Loucy (cell line): ENCODE results near the gene MARVELD2.
"Not testable (repeated sequence)": the region's sequence is repeated elsewhere in the genome, so short reads cannot be mapped to it uniquely, and the experiment has no call there.

Source experiments
- H2AFZ ChIP-seq: fragments of 200-600 bp; sonication (generic); 2 replicates; pipeline ENCODE4 v1.6.0; 2016; ENCODE audit warnings: antibody characterized with exemption, mild to moderate bottlenecking, low read length, moderate library complexity
- H3F3A ChIP-seq: fragments of 200-600 bp; 2 replicates; pipeline ENCODE4 v1.6.0; 2016; ENCODE audit warnings: antibody characterized with exemption, low read depth, mild to moderate bottlenecking
- H3K27me3 ChIP-seq: fragments of 200-600 bp; sonication (generic); 2 replicates; pipeline ENCODE4 v1.6.1; 2014; ENCODE audit warnings: low read length, mild to moderate bottlenecking; ENCODE audit not compliant: insufficient read depth, poor library complexity, severe bottlenecking
- H3K36me3 ChIP-seq: fragments of 200-600 bp; sonication (generic); 2 replicates; pipeline ENCODE4 v1.6.1; 2016; ENCODE audit warnings: low read length; ENCODE audit not compliant: insufficient read depth
- H3K4me1 ChIP-seq: fragments of 200-600 bp; sonication (generic); 2 replicates; pipeline ENCODE4 v1.5.1; 2014; ENCODE audit warnings: low read length, mild to moderate bottlenecking; ENCODE audit not compliant: insufficient read depth, poor library complexity, severe bottlenecking
- H3K4me2 ChIP-seq: fragments of 200-600 bp; sonication (generic); 2 replicates; pipeline ENCODE4 v1.6.0; 2014; ENCODE audit warnings: antibody characterized with exemption, low read length, low read depth, mild to moderate bottlenecking; ENCODE audit not compliant: poor library complexity, severe bottlenecking
- H3K4me3 ChIP-seq: fragments of 200-600 bp; sonication (generic); 2 replicates; pipeline ENCODE4 v1.5.1; 2014; ENCODE audit warnings: low read length, mild to moderate bottlenecking, mixed read lengths; ENCODE audit not compliant: poor library complexity, severe bottlenecking
- H3K79me2 ChIP-seq: fragments of 200-600 bp; sonication (generic); 2 replicates; pipeline ENCODE4 v1.6.1; 2014; ENCODE audit warnings: low read length; ENCODE audit not compliant: insufficient read depth
- H3K9ac ChIP-seq: fragments of 200-600 bp; sonication (generic); 2 replicates; pipeline ENCODE4 v1.6.0; 2014; ENCODE audit warnings: mild to moderate bottlenecking, low read depth, low read length, moderate library complexity; ENCODE audit not compliant: poor library complexity, severe bottlenecking
- H3K9me2 ChIP-seq: fragments of 200-600 bp; sonication (generic); replicated peaks from 2 replicates; pipeline ENCODE4 v1.6.1; 2016; ENCODE audit warnings: low read depth, low read length, mixed read lengths
- H3K9me3 ChIP-seq: fragments of 200-600 bp; sonication (generic); 2 replicates; pipeline ENCODE4 v1.6.1; 2014; ENCODE audit warnings: mild to moderate bottlenecking, antibody characterized with exemption, low read length, low read depth; ENCODE audit not compliant: insufficient read depth
- H4K20me1 ChIP-seq: fragments of 200-600 bp; sonication (generic); 2 replicates; pipeline ENCODE4 v1.6.0; 2014; ENCODE audit warnings: antibody characterized with exemption, low read length, mild to moderate bottlenecking; ENCODE audit not compliant: insufficient read depth, poor library complexity, severe bottlenecking
- EZH2phosphoT487 ChIP-seq: fragments of 200-600 bp; IDR thresholded peaks from 2 replicates; pipeline ENCODE4 v1.6.1; 2018; ENCODE audit warnings: antibody characterized with exemption, mild to moderate bottlenecking, moderate library complexity, borderline replicate concordance
- TF ChIP-seq, protein P1 (sequence below): fragments of 200-600 bp; sonication (generic); conservative IDR thresholded peaks from 2 replicates; pipeline ENCODE4 v1.5.1; 2014; ENCODE audit warnings: mild to moderate bottlenecking, antibody characterized with exemption, low read length

Gene MARVELD2

GRCh38 chr5:69454460-69455249 lies 39.7 kb downstream of the MARVELD2 start:
- H3K27me3 ChIP-seq: no peaks in the 10 kb centered on the region
- H2AFZ ChIP-seq: no peak overlapping the region
- H3F3A ChIP-seq: no peaks in the 10 kb centered on the region
- no peaks in the 10 kb centered on the region for H3K9me3 ChIP-seq
- no peak overlapping the region for H3K4me3 ChIP-seq
- no peak for TF ChIP-seq EZH2phosphoT487
- TF ChIP-seq, protein P1, sequence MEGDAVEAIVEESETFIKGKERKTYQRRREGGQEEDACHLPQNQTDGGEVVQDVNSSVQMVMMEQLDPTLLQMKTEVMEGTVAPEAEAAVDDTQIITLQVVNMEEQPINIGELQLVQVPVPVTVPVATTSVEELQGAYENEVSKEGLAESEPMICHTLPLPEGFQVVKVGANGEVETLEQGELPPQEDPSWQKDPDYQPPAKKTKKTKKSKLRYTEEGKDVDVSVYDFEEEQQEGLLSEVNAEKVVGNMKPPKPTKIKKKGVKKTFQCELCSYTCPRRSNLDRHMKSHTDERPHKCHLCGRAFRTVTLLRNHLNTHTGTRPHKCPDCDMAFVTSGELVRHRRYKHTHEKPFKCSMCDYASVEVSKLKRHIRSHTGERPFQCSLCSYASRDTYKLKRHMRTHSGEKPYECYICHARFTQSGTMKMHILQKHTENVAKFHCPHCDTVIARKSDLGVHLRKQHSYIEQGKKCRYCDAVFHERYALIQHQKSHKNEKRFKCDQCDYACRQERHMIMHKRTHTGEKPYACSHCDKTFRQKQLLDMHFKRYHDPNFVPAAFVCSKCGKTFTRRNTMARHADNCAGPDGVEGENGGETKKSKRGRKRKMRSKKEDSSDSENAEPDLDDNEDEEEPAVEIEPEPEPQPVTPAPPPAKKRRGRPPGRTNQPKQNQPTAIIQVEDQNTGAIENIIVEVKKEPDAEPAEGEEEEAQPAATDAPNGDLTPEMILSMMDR: no peak
- no peaks in the 10 kb centered on the region for H3K79me2 ChIP-seq
- H3K9ac ChIP-seq: no peak overlapping the region
- H4K20me1 ChIP-seq: no peaks in the 10 kb centered on the region
- H3K4me1 ChIP-seq: no peaks in the 10 kb centered on the region
- no peak overlapping the region for H3K4me2 ChIP-seq
- H3K36me3 ChIP-seq: no peaks in the 10 kb centered on the region
- no peaks in the 10 kb centered on the region for H3K9me2 ChIP-seq

GRCh38 chr5:69455428-69455988 lies 40.6 kb downstream of the MARVELD2 start:
- not testable (repeated sequence) for H3K4me3 ChIP-seq, H3F3A ChIP-seq, H2AFZ ChIP-seq, H3K9me2 ChIP-seq, H3K79me2 ChIP-seq, H3K4me1 ChIP-seq, H3K36me3 ChIP-seq, H3K4me2 ChIP-seq, H4K20me1 ChIP-seq, H3K27me3 ChIP-seq, H3K9ac ChIP-seq, H3K9me3 ChIP-seq

- Histone ChIP-seq H3K4me1 (no peaks in the 10 kb centered on the region), H3K9me3 (no peaks in the 10 kb centered on the region), H3K27me3 (no peaks in the 10 kb centered on the region), H3K9me2 (no peaks in the 10 kb centered on the region), H4K20me1 (no peaks in the 10 kb centered on the region), H3K4me3 (no peak overlapping the region), H3K9ac (no peak overlapping the region), H2AFZ (no peak overlapping the region), H3K4me2 (no peak overlapping the region), H3F3A (no peaks in the 10 kb centered on the region), H3K36me3 (no peaks in the 10 kb centered on the region), H3K79me2 (no peaks in the 10 kb centered on the region)
- no peak for TF ChIP-seq EZH2phosphoT487
- TF ChIP-seq, protein P1: no peak
These were observed 47.3 kb downstream of the MARVELD2 start for GRCh38 chr5:69462170-69462569.

- H3K9me3 ChIP-seq, H3K4me3 ChIP-seq, H3K4me2 ChIP-seq, H3F3A ChIP-seq, H4K20me1 ChIP-seq, H3K79me2 ChIP-seq, H3K4me1 ChIP-seq, H3K27me3 ChIP-seq, H2AFZ ChIP-seq, H3K36me3 ChIP-seq, H3K9ac ChIP-seq, H3K9me2 ChIP-seq: not testable (repeated sequence)
These were observed 51.5 kb downstream of the MARVELD2 start for GRCh38 chr5:69466375-69466774.
